COLO668 (cell line): ENCODE results near the gene IARS1.

Experiments
- DNase-seq: peaks from one replicate; lab custom pipeline; 2025; ENCODE audit not compliant: unreplicated experiment; lab: John Stamatoyannopoulos, UW

IARS1 gene

GRCh38 chr9:92293452-92294296 lies at the start of gene IARS1:
IARS1 (minus strand) TSS chr9:92293697; CDS start chr9:92289419, 4,278 bp downstream.
- DNase-seq, result peak; percentile 97

GRCh38 chr9:92342825-92343488 lies 49.5 kb upstream of the IARS1 start:
- no peak for DNase-seq

- no peak for DNase-seq
Observed at GRCh38 chr9:92341578-92341977, 48.1 kb upstream of the IARS1 start.

GRCh38 chr9:92333282-92333634 lies 39.8 kb upstream of the IARS1 start:
- no peak for DNase-seq

GRCh38 chr9:92332577-92333281 lies 39.2 kb upstream of the IARS1 start:
- DNase-seq, result no peak

GRCh38 chr9:92328225-92328624 lies 34.7 kb upstream of the IARS1 start:
- no peak for DNase-seq

- DNase-seq, result no peak
Observed at GRCh38 chr9:92327283-92327850, 33.9 kb upstream of the IARS1 start.

GRCh38 chr9:92325991-92326500 lies 32.5 kb upstream of the IARS1 start:
- DNase-seq, result no peak

GRCh38 chr9:92325269-92325990 lies 31.9 kb upstream of the IARS1 start, which contains the start of the genes CENPP and NOL8:
CENPP (plus strand) TSS chr9:92325953.
NOL8 (minus strand) TSS chr9:92325350; CDS start chr9:92324161, 1,189 bp downstream.
- peak; percentile 93 for DNase-seq

GRCh38 chr9:92324889-92325268 lies 31.4 kb upstream of the IARS1 start:
- no peak for DNase-seq

- no peak for DNase-seq
Observed at GRCh38 chr9:92324431-92324830, 30.9 kb upstream of the IARS1 start.

- no peak for DNase-seq
Observed at GRCh38 chr9:92315456-92315855, 22.0 kb upstream of the IARS1 start.

- no peak for DNase-seq
Observed at GRCh38 chr9:92313624-92314012, 20.1 kb upstream of the IARS1 start.

- no peak for DNase-seq
Observed at GRCh38 chr9:92312887-92313623, 19.6 kb upstream of the IARS1 start.

GRCh38 chr9:92310562-92310961 lies 17.1 kb upstream of the IARS1 start:
- no peak for DNase-seq

- DNase-seq, result no peak
Observed at GRCh38 chr9:92308893-92309292, 15.4 kb upstream of the IARS1 start.

- no peak for DNase-seq
Observed at GRCh38 chr9:92300936-92301335, 7.4 kb upstream of the IARS1 start.

- no peak for DNase-seq
Observed at GRCh38 chr9:92299116-92299515, 5.6 kb upstream of the IARS1 start.

GRCh38 chr9:92298036-92298435 lies 4.5 kb upstream of the IARS1 start:
- DNase-seq, result no peak

- DNase-seq, result no peak
Observed at GRCh38 chr9:92297611-92298010, 4.1 kb upstream of the IARS1 start.
